ENCODE data around the gene DNAH1.

GRCh38 chr3:52315006-52315405 is 1.1 kb upstream of the DNAH1 start:
- TF ChIP-seq EZH2 (IDR thresholded peaks at IDR 0.05; ENCODE audit: insufficient read depth, poor library complexity, severe bottlenecking) (no peak), EZH2phosphoT487 (IDR thresholded peaks at IDR 0.05; ENCODE audit: insufficient read depth, low read depth) (no peak)
